Hematopoietic multipotent progenitor cell treated with erythropoietin and hydrocortisone succinate and interleukin-3 and kit ligand, for 15 days (in vitro differentiated cells): ENCODE results near the gene ZNF205.
"Not testable (repeated sequence)": the region's sequence is repeated elsewhere in the genome, so short reads cannot be mapped to it uniquely, and the experiment has no call there.

Experiments used
- DNase-seq: peaks from one replicate; pipeline ENCODE4 v3.0.0-alpha.2; 2015; ENCODE audit warnings: low spot score

The ZNF205 gene

GRCh38 chr16:3131755-3132377, 19.5 kb downstream of the ZNF205 start:
- peak; percentile 55 for DNase-seq

- DNase-seq: peak; percentile 37
Observed at GRCh38 chr16:3133844-3134243, 21.5 kb downstream of the ZNF205 start.

DNA sequence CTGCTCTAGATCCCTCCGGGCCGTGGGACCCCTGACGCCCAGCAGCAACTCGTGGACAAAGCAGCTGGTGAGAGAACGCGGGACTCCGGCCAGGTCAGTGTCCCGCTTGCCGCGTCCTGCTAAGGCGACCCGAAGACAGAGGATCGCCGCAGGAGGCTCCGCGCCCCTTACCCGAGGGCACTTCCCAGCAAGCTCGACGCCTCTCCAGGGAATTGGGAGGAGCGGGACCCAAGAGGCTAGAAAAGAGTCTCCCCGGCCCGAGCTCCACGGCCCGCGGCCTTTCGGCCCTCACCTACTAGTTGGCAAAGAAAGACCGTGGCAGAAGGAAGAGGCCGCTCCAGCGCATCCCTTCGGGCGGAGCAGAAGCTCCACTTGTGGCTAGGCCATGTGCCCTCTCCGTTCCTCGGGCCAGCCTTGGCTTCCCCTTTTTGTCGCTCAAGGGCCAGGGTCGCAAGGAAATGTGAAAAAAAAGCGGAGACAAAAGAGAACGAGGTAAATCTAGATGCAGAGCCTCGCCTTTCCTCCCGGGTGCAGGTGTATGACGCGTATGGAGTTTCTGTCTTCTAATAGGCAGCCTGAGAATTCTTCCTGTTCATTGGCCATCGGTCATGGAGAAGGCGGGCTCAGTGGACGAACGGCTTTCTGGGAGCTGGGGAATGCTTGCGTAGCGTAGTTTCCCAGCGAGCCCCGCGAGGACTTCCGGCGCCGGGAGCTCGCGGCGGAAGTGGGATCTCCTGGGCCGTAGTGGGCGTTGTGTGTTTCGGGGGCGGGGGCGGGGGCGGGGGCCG, 22.1 kb downstream of the ZNF205 start, which contains the start of gene ZNF213:
Gene ZNF213, plus strand, starts transcription at position 692 of the 788 bp plus-strand sequence. CDS start 2,252 bp downstream, outside the sequence.
- DNase-seq: peak; percentile 98

GRCh38 chr16:3135126-3135715, 22.8 kb downstream of the ZNF205 start:
- peak; percentile 14 for DNase-seq

DNA sequence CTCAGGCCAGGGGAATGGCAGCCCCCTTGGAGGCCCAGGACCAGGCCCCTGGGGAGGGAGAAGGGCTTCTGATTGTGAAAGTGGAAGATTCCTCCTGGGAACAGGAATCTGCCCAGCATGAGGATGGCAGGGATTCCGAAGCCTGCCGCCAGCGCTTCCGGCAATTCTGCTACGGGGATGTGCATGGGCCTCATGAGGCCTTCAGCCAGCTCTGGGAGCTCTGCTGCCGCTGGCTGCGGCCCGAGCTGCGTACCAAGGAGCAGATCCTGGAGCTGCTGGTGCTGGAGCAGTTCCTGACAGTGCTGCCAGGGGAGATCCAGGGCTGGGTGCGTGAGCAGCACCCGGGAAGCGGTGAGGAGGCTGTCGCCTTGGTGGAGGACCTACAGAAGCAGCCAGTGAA, 24.9 kb downstream of the ZNF205 start:
- DNase-seq: no peak

GRCh38 chr16:3138342-3138741, 26.0 kb downstream of the ZNF205 start:
- no peak for DNase-seq

GRCh38 chr16:3138823-3139426, 26.5 kb downstream of the ZNF205 start:
- DNase-seq: no peak

DNA sequence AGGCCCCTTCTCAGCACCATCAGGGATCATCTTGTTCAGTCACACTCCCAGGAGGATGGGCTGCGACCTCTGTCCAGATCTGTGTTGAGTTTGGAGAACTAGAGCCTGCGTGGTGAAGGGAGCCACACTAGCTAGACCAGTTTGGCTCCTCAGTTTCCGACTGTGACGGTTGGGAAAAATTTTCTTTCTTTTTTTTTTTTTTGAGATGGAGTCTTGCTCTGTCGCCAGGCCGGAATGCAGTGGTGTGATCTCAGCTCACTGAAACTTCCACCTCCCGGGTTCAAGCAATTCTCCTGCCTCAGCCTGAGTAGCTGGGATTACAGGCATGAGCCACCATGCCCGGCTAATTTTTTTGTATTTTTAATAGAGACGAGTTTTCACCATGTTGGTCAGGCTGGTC, 27.2 kb downstream of the ZNF205 start:
- not testable (repeated sequence) for DNase-seq

- DNase-seq: no peak
Observed at GRCh38 chr16:3140603-3141427, 28.4 kb downstream of the ZNF205 start.

DNA sequence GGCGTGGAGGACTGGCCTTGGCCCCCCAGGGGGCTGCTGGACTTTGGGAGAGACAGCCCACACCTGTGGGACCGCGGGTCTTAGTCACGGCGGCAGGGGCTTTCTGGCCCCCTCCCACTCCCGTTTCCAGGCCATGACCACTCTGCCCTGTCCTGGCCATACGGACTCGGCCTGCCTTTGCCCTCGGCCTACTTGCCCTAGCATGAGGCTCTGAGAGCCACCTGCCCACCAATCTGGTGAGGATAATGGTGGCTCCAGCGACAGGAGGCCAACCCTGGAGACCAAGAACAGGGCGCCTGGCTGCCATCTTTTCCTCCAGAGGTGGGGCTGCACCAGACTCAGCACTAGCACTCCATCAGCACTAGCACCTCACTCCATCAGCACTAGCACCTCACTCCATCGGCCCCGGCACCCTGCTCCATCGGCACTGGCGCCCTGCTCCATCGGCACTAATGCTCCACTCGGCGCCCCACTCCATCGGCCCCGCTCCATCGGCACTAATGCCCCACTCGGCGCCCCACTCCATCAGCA, 29.5 kb downstream of the ZNF205 start:
- DNase-seq: no peak

DNA sequence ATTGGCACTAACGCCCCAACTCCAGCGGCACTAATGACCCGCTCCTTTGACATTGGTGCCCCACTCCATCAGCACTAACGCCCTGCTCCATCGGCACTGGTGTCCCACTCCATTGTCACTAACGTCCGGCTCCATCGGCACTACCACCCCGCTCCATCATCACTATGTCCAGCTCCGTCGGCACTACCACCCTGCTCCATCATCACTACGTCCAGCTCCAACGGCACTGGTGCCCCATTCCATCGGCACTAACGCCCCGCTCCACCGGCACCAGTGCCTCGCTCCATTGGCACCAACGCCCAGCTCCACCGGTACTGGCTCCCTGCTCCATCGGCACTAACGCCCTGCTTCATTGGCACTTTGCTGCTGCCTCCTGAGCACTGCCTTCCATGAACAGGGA, 29.9 kb downstream of the ZNF205 start:
- DNase-seq: no peak

GRCh38 chr16:3142770-3143169, 30.4 kb downstream of the ZNF205 start:
- DNase-seq: no peak

GRCh38 chr16:3143189-3143588, 30.8 kb downstream of the ZNF205 start:
- DNase-seq: no peak

- no peak for DNase-seq
Observed at GRCh38 chr16:3143598-3144320, 31.4 kb downstream of the ZNF205 start.

DNA sequence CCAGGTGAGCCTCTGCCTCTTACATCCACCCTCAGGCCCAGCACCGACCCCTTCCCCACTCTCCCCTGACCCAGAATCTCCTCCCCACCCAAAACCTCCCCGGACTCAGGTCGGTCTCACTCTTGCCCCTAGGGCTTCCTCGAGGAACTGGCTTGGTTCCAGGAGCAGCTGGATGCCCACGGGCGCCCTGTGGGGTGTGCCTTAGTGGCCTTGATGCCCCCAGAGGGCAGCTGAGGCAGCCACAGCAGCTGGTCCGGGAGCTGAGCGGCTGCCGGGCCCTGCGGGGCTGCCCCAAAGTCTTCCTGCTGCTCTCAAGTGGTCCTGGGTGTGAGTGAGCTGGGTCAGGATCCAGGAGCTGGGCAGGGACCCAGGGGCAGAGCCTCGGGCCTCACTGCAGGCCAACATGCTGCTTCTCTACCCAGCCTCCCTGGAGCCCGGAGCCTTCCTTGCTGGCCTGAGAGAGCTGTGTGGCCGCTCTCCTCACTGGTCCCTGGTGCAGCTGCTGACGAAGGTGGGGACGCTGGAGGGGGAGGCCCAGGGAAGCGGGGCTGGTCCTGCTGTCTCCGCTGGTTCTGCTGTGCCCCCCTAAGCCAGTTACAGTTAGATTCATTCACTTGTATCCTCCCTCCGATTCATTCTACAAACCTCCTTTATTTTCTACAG, 32.1 kb downstream of the ZNF205 start:
- DNase-seq: no peak

DNA sequence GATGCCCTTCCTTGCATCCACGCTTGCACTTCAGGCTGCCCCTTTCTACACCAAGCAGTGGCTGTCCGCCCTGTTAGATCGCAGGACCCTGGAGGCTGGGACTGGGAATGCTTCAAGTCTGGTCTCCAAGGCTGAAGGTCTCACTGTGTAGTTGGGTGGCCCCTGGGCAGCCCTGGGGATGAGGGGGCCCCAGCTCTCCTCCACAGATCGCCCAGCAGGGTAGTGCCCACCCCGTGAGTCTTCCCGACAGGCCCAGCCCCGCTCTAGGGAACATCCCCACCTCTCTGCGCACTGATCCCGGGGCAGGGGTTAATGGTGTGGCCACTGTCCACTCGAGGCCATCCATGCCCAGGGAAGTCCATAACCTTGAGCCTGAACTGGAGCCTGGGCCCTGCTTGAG, 32.8 kb downstream of the ZNF205 start:
- no peak for DNase-seq

GRCh38 chr16:3145660-3146059, 33.3 kb downstream of the ZNF205 start:
- no peak for DNase-seq

GRCh38 chr16:3147046-3147756, 34.8 kb downstream of the ZNF205 start:
- DNase-seq: no peak

- DNase-seq: no peak
Observed at GRCh38 chr16:3147757-3148104, 35.3 kb downstream of the ZNF205 start.
